BJ (cell line): ENCODE measurements around the gene MAP2K4. TPM values are rescaled to one million over a fixed set of nuclear protein-coding genes. Genes with fewer than 3 reads are reported as not detected.
A peak's percentile ranks its signal among the peaks of the same experiment; 100 is the strongest.

Experiments
- CTCF ChIA-PET: fragments of 350-600 bp; formaldehyde crosslinking; extraction: SDS; loops from one replicate; lab custom pipeline; 2021; ENCODE audit warnings: antibody characterized with exemption, inconsistent platforms; lab: Yijun Ruan, JAX
- POLR2A ChIA-PET: fragments of 300-600 bp; sonication (Branson Sonifier 250); formaldehyde crosslinking; extraction: SDS; loops from one replicate; lab custom pipeline; 2021; ENCODE audit warnings: antibody characterized with exemption; lab: Charles Lee
- DNase-seq: peaks from one replicate; pipeline ENCODE4 v3.0.0-alpha.2; 2011; ENCODE audit warnings: low read depth
- H3K27me3 ChIP-seq: 2 replicates; pipeline ENCODE4 v1.6.0; 2011; ENCODE audit warnings: low read length; ENCODE audit not compliant: control insufficient read depth, insufficient read depth
- H3K36me3 ChIP-seq: 2 replicates; pipeline ENCODE4 v1.5.1; 2011; ENCODE audit warnings: low read length; ENCODE audit not compliant: control insufficient read depth, insufficient read depth
- H3K4me3 ChIP-seq: 2 replicates; pipeline ENCODE4 v1.5.1; 2011; ENCODE audit warnings: low read depth, mild to moderate bottlenecking, control low read depth, low read length
- polyA plus RNA-seq: library from polyadenylated mRNA; depleted of rRNA; stranded (reverse); fragments of >200 nt; gene quantifications from 2 replicates; pipeline ENCODE4 v1.2.3, GENCODE V29; 2011
- TF ChIP-seq, protein P1 (sequence below): IDR thresholded peaks from 2 replicates; pipeline ENCODE4 v1.5.1; 2011; ENCODE audit warnings: low read depth, mild to moderate bottlenecking, control low read depth, inconsistent platforms, low read length, moderate library complexity; ENCODE audit not compliant: insufficient read depth

MAP2K4 gene
- polyA plus RNA-seq, 1 experiment = 12.8 TPM

DNA sequence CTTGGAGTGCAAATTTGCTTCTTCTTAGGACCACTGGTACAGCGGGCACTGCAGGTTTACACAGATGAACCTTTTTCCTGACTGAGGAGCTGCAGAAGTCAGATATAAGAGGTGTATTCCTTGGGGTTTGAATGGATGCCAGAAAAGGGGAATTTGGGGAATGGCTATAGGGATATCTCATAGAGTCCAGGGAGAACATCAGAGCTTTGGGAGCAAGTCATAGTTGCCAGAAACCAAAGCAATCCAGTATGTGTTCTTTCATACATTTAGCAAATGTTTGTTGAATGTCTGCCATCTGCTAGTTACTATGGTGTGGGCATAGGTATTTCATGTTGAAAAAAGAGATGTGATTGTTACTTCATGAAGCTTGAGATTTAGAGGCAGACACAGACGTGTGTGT, 46.8 kb downstream of the MAP2K4 start:
- no peak for DNase-seq
- Histone ChIP-seq H3K4me3 (no peak overlapping the region), H3K36me3 (no peaks in the 10 kb centered on the region), H3K27me3 (no peaks in the 10 kb centered on the region)
- TF ChIP-seq, protein P1, sequence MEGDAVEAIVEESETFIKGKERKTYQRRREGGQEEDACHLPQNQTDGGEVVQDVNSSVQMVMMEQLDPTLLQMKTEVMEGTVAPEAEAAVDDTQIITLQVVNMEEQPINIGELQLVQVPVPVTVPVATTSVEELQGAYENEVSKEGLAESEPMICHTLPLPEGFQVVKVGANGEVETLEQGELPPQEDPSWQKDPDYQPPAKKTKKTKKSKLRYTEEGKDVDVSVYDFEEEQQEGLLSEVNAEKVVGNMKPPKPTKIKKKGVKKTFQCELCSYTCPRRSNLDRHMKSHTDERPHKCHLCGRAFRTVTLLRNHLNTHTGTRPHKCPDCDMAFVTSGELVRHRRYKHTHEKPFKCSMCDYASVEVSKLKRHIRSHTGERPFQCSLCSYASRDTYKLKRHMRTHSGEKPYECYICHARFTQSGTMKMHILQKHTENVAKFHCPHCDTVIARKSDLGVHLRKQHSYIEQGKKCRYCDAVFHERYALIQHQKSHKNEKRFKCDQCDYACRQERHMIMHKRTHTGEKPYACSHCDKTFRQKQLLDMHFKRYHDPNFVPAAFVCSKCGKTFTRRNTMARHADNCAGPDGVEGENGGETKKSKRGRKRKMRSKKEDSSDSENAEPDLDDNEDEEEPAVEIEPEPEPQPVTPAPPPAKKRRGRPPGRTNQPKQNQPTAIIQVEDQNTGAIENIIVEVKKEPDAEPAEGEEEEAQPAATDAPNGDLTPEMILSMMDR = no peak
- ChIA-PET CTCF (no interaction called here), POLR2A (no interaction called here)

DNA sequence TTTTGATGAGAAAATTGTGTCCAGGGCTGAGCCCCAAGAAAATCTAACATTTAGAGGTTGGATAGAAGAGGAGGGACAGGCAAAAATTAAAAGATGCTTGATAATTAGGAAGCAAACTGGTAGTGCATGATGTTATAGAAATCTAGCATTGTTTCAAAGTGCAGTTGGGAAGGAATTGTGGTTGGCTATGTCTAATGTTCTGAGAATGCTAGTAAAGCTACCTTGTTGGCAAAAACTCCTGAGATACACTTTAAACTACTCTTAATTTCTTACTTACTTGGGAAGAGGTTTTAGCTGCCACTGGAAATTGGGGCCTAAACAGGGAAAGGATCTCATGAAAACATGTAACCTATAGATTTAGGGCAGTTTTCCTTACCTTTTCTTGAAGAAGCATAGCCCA, 48.3 kb downstream of the MAP2K4 start:
- POLR2A ChIA-PET = no interaction called here
- no peaks in the 10 kb centered on the region for H3K27me3 ChIP-seq
- H3K4me3 ChIP-seq = no peak overlapping the region
- no peaks in the 10 kb centered on the region for H3K36me3 ChIP-seq
- CTCF ChIA-PET = no interaction called here
- no peak for DNase-seq
- TF ChIP-seq, protein P1 = no peak

DNA sequence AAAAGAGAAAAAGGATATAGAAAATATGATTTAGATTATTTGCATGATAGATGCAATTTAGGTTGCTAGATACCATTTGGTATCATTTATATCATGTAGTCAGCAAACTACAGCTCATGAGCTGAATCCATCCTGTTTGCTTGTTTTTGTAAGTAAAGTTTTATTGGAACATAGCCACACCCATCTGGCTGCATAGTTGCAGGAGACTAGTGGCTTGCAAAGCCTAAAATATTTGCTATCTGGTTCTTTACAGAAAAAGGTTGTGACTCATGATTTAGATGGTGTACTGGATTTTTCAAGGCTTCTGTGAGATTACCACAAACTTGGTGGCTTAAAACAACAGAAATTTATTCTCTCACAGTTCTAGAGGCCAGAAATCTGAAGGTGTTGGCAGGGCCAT, 49.9 kb downstream of the MAP2K4 start:
- ChIA-PET POLR2A (interaction anchor here (0.6 kb wide), 1 partner anchor 37 kb away, joined by 3 read pairs; no protein-coding TSS in a partner anchor), CTCF (no interaction called here)
- DNase-seq = peak; percentile 43
- Histone ChIP-seq H3K4me3 (no peak overlapping the region), H3K27me3 (no peaks in the 10 kb centered on the region), H3K36me3 (no peaks in the 10 kb centered on the region)
- TF ChIP-seq, protein P1 = no peak

DNA sequence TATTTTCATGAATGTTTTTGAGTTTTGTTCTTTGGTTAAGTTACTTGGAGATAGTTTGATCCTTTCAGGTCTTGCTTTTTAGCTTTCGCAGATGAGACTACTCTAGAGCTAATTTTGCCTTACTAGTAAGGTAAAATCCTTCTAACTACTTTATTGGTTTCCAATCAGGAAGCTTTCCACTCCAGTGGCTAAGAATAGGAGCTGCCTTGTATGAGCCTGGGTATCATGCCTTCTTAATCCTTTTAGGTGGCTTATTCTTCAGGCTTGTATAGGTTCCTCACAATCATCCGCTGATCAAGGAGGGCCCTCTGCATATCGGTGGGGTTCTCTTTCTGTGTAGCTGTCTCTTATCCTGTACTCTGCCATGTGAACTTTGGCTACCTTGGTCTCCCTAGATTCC, 53.7 kb downstream of the MAP2K4 start:
- no peak for DNase-seq
- POLR2A ChIA-PET = no interaction called here
- TF ChIP-seq, protein P1 = no peak
- Histone ChIP-seq H3K36me3 (no peaks in the 10 kb centered on the region), H3K27me3 (no peaks in the 10 kb centered on the region), H3K4me3 (no peak overlapping the region)
- CTCF ChIA-PET = no interaction called here

DNA sequence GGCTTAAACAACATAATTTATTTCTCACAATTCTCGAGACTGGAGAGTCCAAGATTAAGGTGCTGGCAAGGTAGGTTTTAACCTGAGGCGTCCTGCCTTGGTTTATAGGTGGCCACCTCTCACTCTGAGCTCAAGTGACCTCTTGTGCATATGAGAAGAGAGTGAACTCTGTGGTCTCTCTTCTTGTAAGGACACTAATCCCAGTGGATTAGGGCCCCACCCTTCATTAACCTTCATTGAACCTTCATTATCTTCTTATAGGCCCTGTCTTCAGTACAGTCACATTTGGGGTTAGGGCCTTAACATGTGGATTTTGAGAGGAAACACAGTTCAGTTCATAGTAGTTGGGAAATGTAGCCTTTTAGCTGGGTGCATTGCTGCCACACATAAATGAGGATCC, 57.1 kb downstream of the MAP2K4 start:
- no peaks in the 10 kb centered on the region for H3K27me3 ChIP-seq
- TF ChIP-seq, protein P1 = no peak
- DNase-seq = no peak
- H3K4me3 ChIP-seq = no peak overlapping the region
- ChIA-PET POLR2A (no interaction called here), CTCF (no interaction called here)
- peaks cover 1% of the 10 kb centered on the region; the same call in 1 of the 2 replicates for H3K36me3 ChIP-seq
